Fibroblast of lung (primary cell): ENCODE data around the gene SLC26A8. TPM values are rescaled to one million over a fixed set of nuclear protein-coding genes. Genes with fewer than 3 reads are reported as not detected.
"Not testable (repeated sequence)": the region's sequence is repeated elsewhere in the genome, so short reads cannot be mapped to it uniquely, and the experiment has no call there.

ENCODE experiments used
- DNase-seq, 2 donors: peaks; one replicate each; pipeline versions ENCODE4 v3.0.0 to v3.0.0-alpha.2; 2010; ENCODE audit warnings: low read depth in 2 of 2
- H2AFZ ChIP-seq: 2 replicates; pipeline ENCODE4 v1.5.1; 2012; ENCODE audit warnings: low read length, control low read depth, inconsistent platforms
- H3K27ac ChIP-seq: 2 replicates; pipeline ENCODE4 v1.5.1; 2011; ENCODE audit warnings: low read length, control low read depth; ENCODE audit not compliant: insufficient read depth
- H3K27me3 ChIP-seq: 2 replicates; pipeline ENCODE4 v1.5.1; 2011; ENCODE audit warnings: mild to moderate bottlenecking, low read length; ENCODE audit not compliant: control insufficient read depth, insufficient read depth
- H3K36me3 ChIP-seq: 2 replicates; pipeline ENCODE4 v1.5.1; 2011; ENCODE audit warnings: low read length; ENCODE audit not compliant: control insufficient read depth, insufficient read depth
- H3K4me1 ChIP-seq: 2 replicates; pipeline ENCODE4 v1.5.1; 2011; ENCODE audit warnings: low read length; ENCODE audit not compliant: control insufficient read depth, insufficient read depth; ENCODE audit errors: extremely low read depth
- H3K4me2 ChIP-seq: 2 replicates; pipeline ENCODE4 v1.5.1; 2011; ENCODE audit warnings: low read length, control low read depth; ENCODE audit not compliant: insufficient read depth; ENCODE audit errors: extremely low read depth
- H3K4me3 ChIP-seq, 4 experiments: fragments of 200-600 bp in 1 of 4; sonication (generic) in 1 of 4; replicated peaks in 1 of 4; 2 replicates each; pipeline ENCODE4 v1.5.1; 2011 to 2016; ENCODE audit warnings: low read length in 4 of 4, low read depth in 3 of 4, mild to moderate bottlenecking in 3 of 4, control low read depth in 2 of 4, inconsistent platforms in 1 of 4, mixed read lengths in 1 of 4; ENCODE audit not compliant: insufficient read depth in 1 of 4; ENCODE audit errors: control extremely low read depth in 1 of 4
- H3K79me2 ChIP-seq: 2 replicates; pipeline ENCODE4 v1.5.1; 2012; ENCODE audit warnings: mild to moderate bottlenecking, low read length, inconsistent platforms; ENCODE audit not compliant: control insufficient read depth, insufficient read depth
- H3K9ac ChIP-seq: 2 replicates; pipeline ENCODE4 v1.5.1; 2011; ENCODE audit warnings: mild to moderate bottlenecking, low read length, control low read depth; ENCODE audit not compliant: insufficient read depth
- H3K9me3 ChIP-seq: 2 replicates; pipeline ENCODE4 v1.5.1; 2012; ENCODE audit warnings: low read depth, low read length; ENCODE audit not compliant: control insufficient read depth, insufficient read depth
- H4K20me1 ChIP-seq: 2 replicates; pipeline ENCODE4 v1.5.1; 2011; ENCODE audit warnings: low read length; ENCODE audit not compliant: control insufficient read depth, insufficient read depth; ENCODE audit errors: extremely low read depth
- EZH2 ChIP-seq: IDR thresholded peaks from 2 replicates; pipeline ENCODE4 v1.5.1; 2012; ENCODE audit warnings: low read length, control low read depth, mild to moderate bottlenecking; ENCODE audit errors: missing control alignments
- polyA plus RNA-seq, 2 donors: library from polyadenylated mRNA; depleted of rRNA in 1 of 2; stranded (reverse) in 1 of 2; unstranded in 1 of 2; fragments of >200 nt; gene quantifications; 2 replicates each; pipeline ENCODE4 v1.2.1, GENCODE V29; 2011 to 2012; ENCODE audit warnings: missing spikeins in 1 of 2
- total RNA-seq: library from RNA; depleted of rRNA; stranded (reverse); fragments of >200 nt; gene quantifications from 2 replicates; pipeline ENCODE4 v1.2.1, GENCODE V29; 2014
- TF ChIP-seq, protein P1 (sequence below), 2 donors: IDR thresholded peaks in 1 of 2; conservative IDR thresholded peaks in 1 of 2; 1 replicate in 1 of 2; 2 replicates in 1 of 2; pipeline ENCODE4 v1.5.1; 2011 to 2012; ENCODE audit warnings: low read length in 2 of 2, control low read depth in 1 of 2, inconsistent platforms in 1 of 2, low read depth in 1 of 2, mild to moderate bottlenecking in 1 of 2

The SLC26A8 gene
- total and polyA plus RNA-seq, 2 donors (not counting 1 experiment from before 2014, with no cell fraction given), result not detected

DNA sequence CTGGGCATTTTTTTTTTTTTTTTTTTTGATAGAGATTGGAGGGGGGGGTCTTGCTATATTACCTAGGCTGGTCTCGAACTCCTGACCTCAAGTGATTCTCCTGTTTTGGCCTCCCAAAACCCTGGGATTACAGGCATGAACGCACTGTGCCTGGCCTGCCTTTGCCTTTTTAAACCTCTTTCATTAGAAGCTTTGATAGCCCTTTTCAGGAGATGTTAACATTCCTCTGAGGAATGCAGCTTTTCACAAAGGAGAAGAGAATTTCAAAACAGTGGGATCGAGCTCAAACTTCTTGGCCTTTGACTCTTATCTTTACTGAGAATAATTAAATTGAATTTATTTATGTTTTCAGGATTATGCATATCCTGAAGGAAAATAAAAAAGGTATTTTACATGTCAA, 31.3 kb downstream of the SLC26A8 start:
- Histone ChIP-seq H3K36me3 (no peaks in the 10 kb centered on the region), H3K9ac (no peak overlapping the region), H3K4me1 (no peaks in the 10 kb centered on the region), H4K20me1 (no peaks in the 10 kb centered on the region), H3K79me2 (no peaks in the 10 kb centered on the region), H2AFZ (no peak overlapping the region), H3K27me3 (no peaks in the 10 kb centered on the region), H3K4me2 (no peak overlapping the region), H3K9me3 (no peaks in the 10 kb centered on the region), H3K4me3 (no peak overlapping the region), H3K27ac (no peak overlapping the region)
- TF ChIP-seq EZH2, result no peak
- TF ChIP-seq, protein P1, sequence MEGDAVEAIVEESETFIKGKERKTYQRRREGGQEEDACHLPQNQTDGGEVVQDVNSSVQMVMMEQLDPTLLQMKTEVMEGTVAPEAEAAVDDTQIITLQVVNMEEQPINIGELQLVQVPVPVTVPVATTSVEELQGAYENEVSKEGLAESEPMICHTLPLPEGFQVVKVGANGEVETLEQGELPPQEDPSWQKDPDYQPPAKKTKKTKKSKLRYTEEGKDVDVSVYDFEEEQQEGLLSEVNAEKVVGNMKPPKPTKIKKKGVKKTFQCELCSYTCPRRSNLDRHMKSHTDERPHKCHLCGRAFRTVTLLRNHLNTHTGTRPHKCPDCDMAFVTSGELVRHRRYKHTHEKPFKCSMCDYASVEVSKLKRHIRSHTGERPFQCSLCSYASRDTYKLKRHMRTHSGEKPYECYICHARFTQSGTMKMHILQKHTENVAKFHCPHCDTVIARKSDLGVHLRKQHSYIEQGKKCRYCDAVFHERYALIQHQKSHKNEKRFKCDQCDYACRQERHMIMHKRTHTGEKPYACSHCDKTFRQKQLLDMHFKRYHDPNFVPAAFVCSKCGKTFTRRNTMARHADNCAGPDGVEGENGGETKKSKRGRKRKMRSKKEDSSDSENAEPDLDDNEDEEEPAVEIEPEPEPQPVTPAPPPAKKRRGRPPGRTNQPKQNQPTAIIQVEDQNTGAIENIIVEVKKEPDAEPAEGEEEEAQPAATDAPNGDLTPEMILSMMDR (conservative IDR thresholded peaks at IDR 0.05 in 1 of 2, IDR thresholded peaks at IDR 0.05 in 1 of 2; ENCODE audit: low read depth in 1 of 2, low read length in 2 of 2), result no peak
- DNase-seq, result no peak

DNA sequence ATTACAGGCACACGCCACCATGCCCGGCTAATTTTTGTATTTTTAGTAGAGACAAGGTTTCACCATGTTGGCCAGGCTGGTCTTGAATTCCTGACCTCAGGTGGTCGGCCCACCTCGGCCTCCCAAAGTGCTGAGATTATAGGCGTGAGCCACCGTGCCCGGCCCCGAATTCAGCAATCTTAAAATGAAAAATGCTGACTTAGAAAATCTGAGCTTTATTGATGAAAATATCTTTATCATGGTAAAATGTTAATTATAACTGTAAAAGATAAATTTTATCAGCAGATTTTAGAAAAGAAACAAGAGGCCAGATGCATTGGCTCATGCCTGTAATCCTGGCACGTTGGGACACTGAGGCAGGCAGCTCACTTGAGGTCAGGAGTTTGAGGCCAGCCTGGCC, 36.4 kb downstream of the SLC26A8 start:
- not testable (repeated sequence) for H3K9me3 ChIP-seq, H3K4me1 ChIP-seq, H3K4me3 ChIP-seq, H3K4me2 ChIP-seq, H3K79me2 ChIP-seq, H4K20me1 ChIP-seq, H3K36me3 ChIP-seq, H3K27me3 ChIP-seq, H3K9ac ChIP-seq, H3K27ac ChIP-seq, DNase-seq, H2AFZ ChIP-seq

DNA sequence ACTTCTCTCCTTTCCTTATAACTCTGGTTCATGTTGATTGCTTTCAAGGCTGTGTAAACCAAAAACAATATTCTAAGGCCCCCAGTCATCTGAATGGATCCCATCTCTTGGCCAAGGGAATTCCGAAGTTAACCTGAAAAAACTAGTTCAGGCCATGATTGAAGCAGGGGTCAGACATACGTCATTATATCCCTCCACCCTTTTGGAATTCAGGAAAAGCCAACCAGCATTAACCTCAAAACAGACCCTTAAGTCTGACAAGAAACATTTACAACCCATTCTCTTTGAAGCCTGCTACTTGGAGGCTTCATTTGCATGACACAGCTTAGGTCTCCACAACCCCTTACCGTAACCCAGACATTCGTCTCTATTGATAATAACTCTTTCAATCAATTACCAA, 39.7 kb downstream of the SLC26A8 start:
- Histone ChIP-seq H3K27ac (no peak overlapping the region), H3K9me3 (no peaks in the 10 kb centered on the region), H3K4me1 (no peaks in the 10 kb centered on the region), H3K4me2 (no peak overlapping the region), H3K9ac (no peak overlapping the region), H2AFZ (no peak overlapping the region), H4K20me1 (no peaks in the 10 kb centered on the region), H3K36me3 (no peaks in the 10 kb centered on the region), H3K79me2 (no peaks in the 10 kb centered on the region), H3K4me3 (no peak overlapping the region), H3K27me3 (no peaks in the 10 kb centered on the region)
- TF ChIP-seq EZH2, result no peak
- TF ChIP-seq, protein P1 (conservative IDR thresholded peaks at IDR 0.05 in 1 of 2, IDR thresholded peaks at IDR 0.05 in 1 of 2; ENCODE audit: low read depth in 1 of 2, low read length in 2 of 2), result no peak
- DNase-seq, result no peak
